ENCODE results near the gene UMAD1. TPM values are rescaled to one million over a fixed set of nuclear protein-coding genes. Genes with fewer than 3 reads are reported as not detected.

The UMAD1 gene
- total and polyA plus RNA-seq, 2 of the 13 experiments (the other 11 are each of a cell fraction or from before 2014, with no cell fraction given): 16.8 to 17.6 TPM

DNA sequence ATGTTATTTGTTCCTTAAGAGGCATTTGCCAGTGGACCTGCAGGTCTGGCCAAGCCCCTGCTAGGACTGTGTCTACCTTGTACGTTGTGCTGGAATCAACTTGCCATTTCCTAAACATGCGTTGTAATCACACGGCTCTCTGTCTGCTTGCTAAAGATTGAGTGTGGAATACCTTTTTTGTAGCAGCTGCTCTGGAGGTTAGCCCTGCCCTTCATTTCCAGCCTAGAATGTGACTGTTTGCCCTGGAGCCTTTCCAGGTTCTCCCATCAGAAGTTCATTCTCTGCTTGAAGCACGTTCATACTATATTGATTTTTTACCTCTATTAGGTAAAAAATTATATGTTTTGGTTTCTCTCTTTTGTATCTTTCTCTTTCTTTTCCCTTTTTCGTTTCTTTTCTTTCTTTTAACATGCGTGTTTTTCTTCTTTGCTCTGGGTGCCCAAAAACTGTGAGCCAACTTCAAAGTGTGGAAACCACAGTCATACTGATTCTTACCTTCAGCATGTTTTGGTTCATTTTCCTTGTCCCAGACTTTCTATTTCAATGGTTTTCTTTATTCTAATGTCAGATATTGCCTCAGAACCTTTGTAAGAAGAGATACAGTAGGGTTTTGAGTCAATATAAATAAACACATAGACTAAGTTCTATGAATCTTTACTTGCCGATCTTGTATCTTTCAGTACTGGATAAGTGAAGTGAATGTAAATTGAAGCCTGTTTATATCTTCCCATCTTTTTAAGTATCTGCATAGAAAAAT lies 189.7 kb downstream of the UMAD1 start:
- no peak overlapping the region for H3K27ac ChIP-seq (ENCODE audit: extremely low read length, insufficient read depth, low read length)
- in situ Hi-C loops (cut with HindIII; ENCODE audit: extremely low pct_ligation_motif_present, low pct_unique_long_range_greater_than_20kb): no loop called here
- 41% methylated on average over 7 of the region's 7 CpGs for whole genome bisulfite sequencing (ENCODE audit: low lambda C conversion rate)
- TF ChIP-seq ZNF142 (CRISPR knock-in tag; IDR thresholded peaks at IDR 0.05) (no peak), PRMT3 (CRISPR knock-in tag; IDR thresholded peaks at IDR 0.05; ENCODE audit: borderline replicate concordance, low read depth) (no peak), MYC (CRISPR knock-in tag; IDR thresholded peaks at IDR 0.05; ENCODE audit: borderline replicate concordance) (no peak), STAT5B (CRISPR knock-in tag; IDR thresholded peaks at IDR 0.05) (no peak), ZNF430 (CRISPR knock-in tag; IDR thresholded peaks at IDR 0.05) (no peak), NFYB (CRISPR knock-in tag; IDR thresholded peaks at IDR 0.05) (no peak), ZNF598 (CRISPR knock-in tag; IDR thresholded peaks at IDR 0.05; ENCODE audit: borderline replicate concordance) (no peak), CHD2 (IDR thresholded peaks at IDR 0.05; ENCODE audit: low read depth, low read length) (no peak), RBFOX2 (IDR thresholded peaks at IDR 0.05; ENCODE audit: low read depth, low read length) (no peak), BCL6 (CRISPR knock-in tag; IDR thresholded peaks at IDR 0.05) (no peak)
- TF ChIP-seq, protein P1, sequence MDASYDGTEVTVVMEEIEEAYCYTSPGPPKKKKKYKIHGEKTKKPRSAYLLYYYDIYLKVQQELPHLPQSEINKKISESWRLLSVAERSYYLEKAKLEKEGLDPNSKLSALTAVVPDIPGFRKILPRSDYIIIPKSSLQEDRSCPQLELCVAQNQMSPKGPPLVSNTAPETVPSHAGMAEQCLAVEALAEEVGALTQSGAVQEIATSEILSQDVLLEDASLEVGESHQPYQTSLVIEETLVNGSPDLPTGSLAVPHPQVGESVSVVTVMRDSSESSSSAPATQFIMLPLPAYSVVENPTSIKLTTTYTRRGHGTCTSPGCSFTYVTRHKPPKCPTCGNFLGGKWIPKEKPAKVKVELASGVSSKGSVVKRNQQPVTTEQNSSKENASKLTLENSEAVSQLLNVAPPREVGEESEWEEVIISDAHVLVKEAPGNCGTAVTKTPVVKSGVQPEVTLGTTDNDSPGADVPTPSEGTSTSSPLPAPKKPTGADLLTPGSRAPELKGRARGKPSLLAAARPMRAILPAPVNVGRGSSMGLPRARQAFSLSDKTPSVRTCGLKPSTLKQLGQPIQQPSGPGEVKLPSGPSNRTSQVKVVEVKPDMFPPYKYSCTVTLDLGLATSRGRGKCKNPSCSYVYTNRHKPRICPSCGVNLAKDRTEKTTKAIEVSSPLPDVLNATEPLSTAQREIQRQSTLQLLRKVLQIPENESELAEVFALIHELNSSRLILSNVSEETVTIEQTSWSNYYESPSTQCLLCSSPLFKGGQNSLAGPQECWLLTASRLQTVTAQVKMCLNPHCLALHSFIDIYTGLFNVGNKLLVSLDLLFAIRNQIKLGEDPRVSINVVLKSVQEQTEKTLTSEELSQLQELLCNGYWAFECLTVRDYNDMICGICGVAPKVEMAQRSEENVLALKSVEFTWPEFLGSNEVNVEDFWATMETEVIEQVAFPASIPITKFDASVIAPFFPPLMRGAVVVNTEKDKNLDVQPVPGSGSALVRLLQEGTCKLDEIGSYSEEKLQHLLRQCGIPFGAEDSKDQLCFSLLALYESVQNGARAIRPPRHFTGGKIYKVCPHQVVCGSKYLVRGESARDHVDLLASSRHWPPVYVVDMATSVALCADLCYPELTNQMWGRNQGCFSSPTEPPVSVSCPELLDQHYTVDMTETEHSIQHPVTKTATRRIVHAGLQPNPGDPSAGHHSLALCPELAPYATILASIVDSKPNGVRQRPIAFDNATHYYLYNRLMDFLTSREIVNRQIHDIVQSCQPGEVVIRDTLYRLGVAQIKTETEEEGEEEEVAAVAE (CRISPR knock-in tag; IDR thresholded peaks at IDR 0.05; ENCODE audit: borderline replicate concordance): no peak
- H3K4me3 ChIP-seq (replicated peaks in 1 of 3; ENCODE audit: insufficient read depth in 1 of 3, low read depth in 2 of 3, low read length in 3 of 3): no peak overlapping the region
- FAIRE-seq (no peak), DNase-seq (ENCODE audit: low spot score) (peak; percentile 33), ATAC-seq (peak; percentile 87)
- peaks cover 28% of the 10 kb centered on the region for H3K4me1 ChIP-seq (ENCODE audit: insufficient read depth, low read length)
- H4K20me1 ChIP-seq (ENCODE audit: insufficient read depth, low read length): no peaks in the 10 kb centered on the region
- H3K27me3 ChIP-seq (ENCODE audit: control insufficient read depth in 1 of 2, insufficient read depth in 2 of 2, low read length in 2 of 2): no peaks in the 10 kb centered on the region
- CTCF ChIA-PET (ENCODE audit: low intra/inter-chr PET ratio, low total read pairs): no interaction called here
- H3K36me3 ChIP-seq (replicated peaks in 1 of 2; ENCODE audit: control insufficient read depth in 1 of 2, insufficient read depth in 2 of 2, low read length in 2 of 2): no peaks in the 10 kb centered on the region
- H3K9me3 ChIP-seq (ENCODE audit: low read length): no peaks in the 10 kb centered on the region
- no peak overlapping the region for H3K9ac ChIP-seq (ENCODE audit: insufficient read depth, low read depth, low read length)
- 0 out of 2 replicates have a peak overlapping the region, but pooled peaks have one; percentile 8 for H3K4me2 ChIP-seq (ENCODE audit: low read depth, low read length)
- intact Hi-C loops (cut with micrococcal nuclease; ENCODE audit: unreplicated experiment): no loop called here
- no TSS peak for BruUV-seq (replicated peaks)
- no peak overlapping the region for H2AFZ ChIP-seq (ENCODE audit: low read length)
- POLR2A ChIA-PET: no interaction called here
- H3K79me2 ChIP-seq (ENCODE audit: insufficient read depth, low read length): no peaks in the 10 kb centered on the region
